Esophagus squamous epithelium (tissue), 4 donors: ENCODE results near the gene DGKB.

Experiments used
- POLR2A ChIP-seq, 4 donors: fragments of 450-650 bp; IDR thresholded peaks; one replicate each; pipeline ENCODE4 v1.6.1; 2017; ENCODE audit warnings: antibody characterized with exemption in 4 of 4, mild to moderate bottlenecking in 4 of 4, moderate library complexity in 3 of 4
- TF ChIP-seq, protein P1 (sequence below), 6 experiments: fragments of 450-650 bp in 4 of 6; fragments of 200-600 bp in 2 of 6; sonication (generic) in 2 of 6; IDR thresholded peaks; one replicate each; pipeline ENCODE4 v1.5.1; 2016 to 2019; ENCODE audit warnings: antibody characterized with exemption in 6 of 6, mild to moderate bottlenecking in 4 of 6, moderate library complexity in 4 of 6

DNA sequence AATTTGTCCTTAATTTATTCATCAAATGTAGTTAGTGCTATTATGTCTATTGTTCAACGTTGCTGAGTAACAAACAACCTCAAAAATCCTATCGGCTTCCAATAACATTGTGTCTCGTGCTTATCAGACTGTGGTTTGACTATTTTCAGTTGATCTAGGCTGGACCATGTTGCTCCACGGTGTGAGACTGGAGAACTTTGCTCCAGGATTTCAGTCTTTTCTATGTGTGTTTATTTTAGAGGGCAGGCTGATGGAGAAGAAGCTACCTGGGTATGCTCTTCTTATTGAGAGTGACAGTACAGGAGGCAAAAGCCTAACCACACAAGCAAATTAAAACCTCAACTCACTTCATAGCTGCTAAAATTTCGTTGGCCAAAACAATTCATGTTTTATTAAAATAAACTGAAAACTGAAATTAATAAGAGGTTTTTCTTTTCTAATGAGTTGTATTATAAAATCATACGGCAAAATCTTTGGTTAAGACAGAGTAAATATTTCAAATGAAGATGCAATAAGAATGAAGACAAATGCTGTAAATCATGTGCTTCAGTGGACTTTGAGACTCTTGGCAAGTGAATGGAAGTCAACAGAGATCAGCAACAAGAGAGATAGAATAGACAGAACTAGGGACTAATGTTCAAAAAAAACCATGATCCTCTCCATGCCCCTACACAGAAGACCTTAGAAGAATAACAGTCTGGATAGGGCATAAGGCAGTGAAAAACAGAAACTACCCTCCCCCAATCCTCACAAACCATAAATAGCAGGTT is 495.1 kb downstream of the DGKB start:
- TF ChIP-seq POLR2A (IDR thresholded peaks at IDR 0.05), result no peak
- TF ChIP-seq, protein P1, sequence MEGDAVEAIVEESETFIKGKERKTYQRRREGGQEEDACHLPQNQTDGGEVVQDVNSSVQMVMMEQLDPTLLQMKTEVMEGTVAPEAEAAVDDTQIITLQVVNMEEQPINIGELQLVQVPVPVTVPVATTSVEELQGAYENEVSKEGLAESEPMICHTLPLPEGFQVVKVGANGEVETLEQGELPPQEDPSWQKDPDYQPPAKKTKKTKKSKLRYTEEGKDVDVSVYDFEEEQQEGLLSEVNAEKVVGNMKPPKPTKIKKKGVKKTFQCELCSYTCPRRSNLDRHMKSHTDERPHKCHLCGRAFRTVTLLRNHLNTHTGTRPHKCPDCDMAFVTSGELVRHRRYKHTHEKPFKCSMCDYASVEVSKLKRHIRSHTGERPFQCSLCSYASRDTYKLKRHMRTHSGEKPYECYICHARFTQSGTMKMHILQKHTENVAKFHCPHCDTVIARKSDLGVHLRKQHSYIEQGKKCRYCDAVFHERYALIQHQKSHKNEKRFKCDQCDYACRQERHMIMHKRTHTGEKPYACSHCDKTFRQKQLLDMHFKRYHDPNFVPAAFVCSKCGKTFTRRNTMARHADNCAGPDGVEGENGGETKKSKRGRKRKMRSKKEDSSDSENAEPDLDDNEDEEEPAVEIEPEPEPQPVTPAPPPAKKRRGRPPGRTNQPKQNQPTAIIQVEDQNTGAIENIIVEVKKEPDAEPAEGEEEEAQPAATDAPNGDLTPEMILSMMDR (IDR thresholded peaks at IDR 0.05), result no peak
